Erythroblast (primary cell): ENCODE measurements around the gene PTPRB.

Source experiments
- GATA1 ChIP-seq: IDR thresholded peaks from 2 replicates; pipeline ENCODE4 v1.6.1; 2011; ENCODE audit warnings: low read depth, mild to moderate bottlenecking, control low read depth, low read length, moderate library complexity
- POLR2A ChIP-seq: IDR thresholded peaks from 2 replicates; pipeline ENCODE4 v1.6.1; 2011; ENCODE audit warnings: mild to moderate bottlenecking, low read length

- TF ChIP-seq POLR2A = no peak
- TF ChIP-seq GATA1 = no peak
Observed at GRCh38 chr12:70617450-70617849, 19.8 kb downstream of the PTPRB start.
